ENCODE data around the gene COLEC12. TPM values are rescaled to one million over a fixed set of nuclear protein-coding genes. Genes with fewer than 3 reads are reported as not detected.

Gene COLEC12
- total and polyA plus RNA-seq, 5 donors from 2014 or later: not detected

DNA sequence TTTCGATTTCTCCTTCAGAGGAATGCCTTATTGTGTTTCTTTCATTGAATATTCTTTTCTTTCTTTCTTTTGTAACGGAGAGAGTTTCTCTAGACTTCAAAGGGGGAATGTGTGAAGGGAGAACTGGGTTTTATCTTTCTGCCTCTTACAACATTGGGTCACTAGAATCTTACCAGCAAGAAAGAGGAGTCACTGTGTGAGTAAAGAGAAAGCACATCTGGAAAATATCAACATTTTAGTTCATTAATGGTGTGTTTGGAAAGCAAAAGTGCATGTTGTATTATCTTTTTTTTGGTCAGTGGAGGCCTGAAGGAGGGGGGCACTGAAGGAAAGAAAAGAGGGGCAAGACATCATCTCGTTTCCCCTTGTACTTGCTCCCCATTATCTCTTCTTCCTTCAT lies 146.0 kb downstream of the COLEC12 start:
- no peaks in the 10 kb centered on the region for H3K9me3 ChIP-seq (ENCODE audit: control insufficient read depth in 2 of 2, low read length in 2 of 2)
- H3K27me3 ChIP-seq (ENCODE audit: control insufficient read depth, insufficient read depth, low read length): peaks cover 2% of the 10 kb centered on the region
- no peaks in the 10 kb centered on the region for H3K27me3 Mint-ChIP-seq
- H3K36me3 ChIP-seq (ENCODE audit: control insufficient read depth, insufficient read depth, low read length): no peaks in the 10 kb centered on the region
- no peak overlapping the region for H3K27ac Mint-ChIP-seq
- no peak overlapping the region for H3K4me3 Mint-ChIP-seq
- peaks cover 0 to 3% (median 0%) of the 10 kb centered on the region in 7 donors for H3K9me3 Mint-ChIP-seq
- DNase-seq: no peak
- no peak overlapping the region for H3K27ac ChIP-seq (ENCODE audit: insufficient read depth, low read length, poor library complexity, severe bottlenecking)
- ATAC-seq (ENCODE audit: low read depth in 2 of 2): no peak
- no peaks in the 10 kb centered on the region for H3K4me1 Mint-ChIP-seq
- H3K4me3 ChIP-seq (ENCODE audit: low read depth, low read length): no peak overlapping the region
- H3K36me3 Mint-ChIP-seq: no peaks in the 10 kb centered on the region
- H3K4me1 ChIP-seq (ENCODE audit: control insufficient read depth, insufficient read depth, low read length, poor library complexity, severe bottlenecking): no peaks in the 10 kb centered on the region

DNA sequence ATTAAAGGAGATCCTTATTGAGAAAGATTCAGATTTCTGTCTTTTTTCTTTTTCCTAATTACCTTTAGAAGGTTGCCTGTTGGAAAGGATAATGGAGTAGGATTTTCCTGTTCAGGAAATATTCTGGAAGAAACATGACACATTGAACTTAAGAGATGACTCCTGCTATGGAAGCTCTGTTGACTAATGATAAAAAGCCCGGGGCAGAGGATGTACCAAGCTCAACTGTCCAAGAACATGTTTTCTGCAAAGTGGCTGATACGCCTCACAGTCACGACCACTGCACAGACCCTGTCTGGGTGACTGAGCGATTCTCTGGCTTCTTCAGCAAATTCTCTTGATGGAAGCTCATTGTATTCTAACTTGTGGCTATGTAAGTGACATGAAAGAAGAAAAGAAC lies 146.5 kb downstream of the COLEC12 start:
- H3K36me3 Mint-ChIP-seq: no peaks in the 10 kb centered on the region
- H3K36me3 ChIP-seq (ENCODE audit: control insufficient read depth, insufficient read depth, low read length): no peaks in the 10 kb centered on the region
- no peaks in the 10 kb centered on the region for H3K9me3 ChIP-seq (ENCODE audit: control insufficient read depth in 2 of 2, low read length in 2 of 2)
- ATAC-seq (ENCODE audit: low read depth in 2 of 2): no peak
- no peaks in the 10 kb centered on the region for H3K4me1 ChIP-seq (ENCODE audit: control insufficient read depth, insufficient read depth, low read length, poor library complexity, severe bottlenecking)
- no peak overlapping the region for H3K4me3 ChIP-seq (ENCODE audit: low read depth, low read length)
- H3K27me3 Mint-ChIP-seq: no peaks in the 10 kb centered on the region
- no peaks in the 10 kb centered on the region for H3K4me1 Mint-ChIP-seq
- no peak overlapping the region for H3K27ac ChIP-seq (ENCODE audit: insufficient read depth, low read length, poor library complexity, severe bottlenecking)
- peaks cover 0 to 3% (median 0%) of the 10 kb centered on the region in 7 donors for H3K9me3 Mint-ChIP-seq
- H3K27ac Mint-ChIP-seq: no peak overlapping the region
- no peak for DNase-seq
- no peak overlapping the region for H3K4me3 Mint-ChIP-seq
- peaks cover 2% of the 10 kb centered on the region for H3K27me3 ChIP-seq (ENCODE audit: control insufficient read depth, insufficient read depth, low read length)

DNA sequence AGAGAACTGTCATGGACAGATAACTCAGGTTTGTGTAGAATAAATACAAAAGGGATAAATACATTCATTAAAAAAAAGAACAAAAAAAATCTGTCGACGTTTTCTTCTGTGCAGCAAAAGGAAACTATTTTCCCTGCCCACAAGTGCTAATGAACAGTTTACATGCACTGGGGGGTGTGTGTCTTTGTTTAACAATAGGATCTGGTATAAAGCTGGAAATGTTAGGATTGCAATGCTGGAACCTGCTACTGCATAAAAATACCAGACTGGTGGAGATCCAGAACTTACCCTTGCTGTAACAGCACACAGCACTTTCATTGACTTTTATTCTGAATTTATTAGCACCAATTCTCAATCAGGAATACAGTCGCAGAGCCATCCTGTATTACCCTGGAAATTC lies 148.1 kb downstream of the COLEC12 start:
- no peak overlapping the region for H3K4me3 ChIP-seq (ENCODE audit: low read depth, low read length)
- H3K36me3 ChIP-seq (ENCODE audit: control insufficient read depth, insufficient read depth, low read length): no peaks in the 10 kb centered on the region
- H3K27ac Mint-ChIP-seq: no peak overlapping the region
- H3K27ac ChIP-seq (ENCODE audit: insufficient read depth, low read length, poor library complexity, severe bottlenecking): no peak overlapping the region
- DNase-seq: no peak
- H3K36me3 Mint-ChIP-seq: no peaks in the 10 kb centered on the region
- ATAC-seq (ENCODE audit: low read depth in 2 of 2): no peak
- no peaks in the 10 kb centered on the region for H3K4me1 Mint-ChIP-seq
- H3K9me3 Mint-ChIP-seq: peaks cover 0 to 3% (median 0%) of the 10 kb centered on the region in 7 donors
- H3K27me3 Mint-ChIP-seq: no peaks in the 10 kb centered on the region
- peaks cover 2% of the 10 kb centered on the region for H3K27me3 ChIP-seq (ENCODE audit: control insufficient read depth, insufficient read depth, low read length)
- no peaks in the 10 kb centered on the region for H3K4me1 ChIP-seq (ENCODE audit: control insufficient read depth, insufficient read depth, low read length, poor library complexity, severe bottlenecking)
- H3K9me3 ChIP-seq (ENCODE audit: control insufficient read depth in 2 of 2, low read length in 2 of 2): no peaks in the 10 kb centered on the region
- no peak overlapping the region for H3K4me3 Mint-ChIP-seq

DNA sequence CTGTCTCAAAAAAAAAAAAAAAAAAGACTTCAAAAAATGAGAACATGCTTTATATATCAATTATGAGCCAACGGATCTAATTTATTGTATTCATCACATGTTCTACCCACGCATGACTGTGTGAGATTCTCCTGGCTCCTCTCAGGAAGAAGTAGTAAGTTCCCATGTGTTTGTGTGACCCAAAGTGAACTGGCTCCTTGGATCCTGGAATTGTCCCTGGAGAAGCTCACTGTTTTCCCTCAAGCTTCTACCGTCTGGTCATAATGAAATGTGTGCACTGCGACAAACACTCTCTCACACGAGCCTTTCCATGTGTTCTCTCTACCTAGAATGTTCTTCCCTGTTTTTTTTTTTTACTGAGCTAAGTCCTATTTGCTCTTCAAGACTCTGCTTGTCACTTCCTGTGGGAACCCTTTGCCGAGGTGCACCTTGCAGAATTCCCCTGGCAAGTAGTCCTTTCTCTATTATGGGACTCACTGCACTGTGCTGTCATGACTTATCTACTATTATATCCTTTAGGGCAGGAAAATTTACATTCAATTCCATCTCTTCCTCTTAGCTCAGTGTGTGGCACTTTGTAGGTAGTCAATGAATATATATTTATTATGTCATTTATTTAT lies 149.4 kb downstream of the COLEC12 start:
- ATAC-seq (ENCODE audit: low read depth in 2 of 2): no peak
- Histone ChIP-seq H3K27me3 (ENCODE audit: control insufficient read depth, insufficient read depth, low read length) (peaks cover 2% of the 10 kb centered on the region), H3K4me3 (ENCODE audit: low read depth, low read length) (no peak overlapping the region), H3K27ac (ENCODE audit: insufficient read depth, low read length, poor library complexity, severe bottlenecking) (no peak overlapping the region), H3K9me3 (ENCODE audit: control insufficient read depth in 2 of 2, low read length in 2 of 2) (no peaks in the 10 kb centered on the region), H3K36me3 (ENCODE audit: control insufficient read depth, insufficient read depth, low read length) (no peaks in the 10 kb centered on the region), H3K4me1 (ENCODE audit: control insufficient read depth, insufficient read depth, low read length, poor library complexity, severe bottlenecking) (no peaks in the 10 kb centered on the region)
- Mint-ChIP-seq H3K9me3 (peaks cover 0 to 3% (median 0%) of the 10 kb centered on the region in 7 donors), H3K4me1 (no peaks in the 10 kb centered on the region), H3K36me3 (no peaks in the 10 kb centered on the region), H3K27ac (no peak overlapping the region), H3K4me3 (no peak overlapping the region), H3K27me3 (no peaks in the 10 kb centered on the region)
- DNase-seq: no peak

DNA sequence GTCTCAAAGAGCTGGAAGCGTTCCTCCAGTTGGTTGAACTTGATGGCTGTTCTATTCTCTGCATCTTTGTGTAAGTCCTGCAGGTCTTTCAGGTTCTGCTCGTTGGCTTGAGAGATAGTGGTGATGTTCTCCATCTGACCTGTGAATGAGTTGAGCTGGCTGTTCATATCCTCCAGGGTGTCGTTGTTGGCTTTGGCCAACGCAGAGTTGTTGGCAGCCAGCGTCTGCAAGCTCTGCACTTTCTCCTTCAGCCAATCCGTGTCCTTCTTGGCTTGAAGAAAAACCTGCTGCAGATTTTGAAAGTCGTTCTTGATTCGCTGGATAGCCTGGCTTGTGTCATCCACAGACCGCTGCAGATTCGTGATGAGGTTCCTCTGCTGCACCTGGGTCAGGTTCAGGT lies 153.9 kb downstream of the COLEC12 start:
- H3K4me3 Mint-ChIP-seq: no peak overlapping the region
- H3K9me3 Mint-ChIP-seq: peaks cover 0 to 2% (median 0%) of the 10 kb centered on the region in 7 donors
- no peaks in the 10 kb centered on the region for H3K4me1 ChIP-seq (ENCODE audit: control insufficient read depth, insufficient read depth, low read length, poor library complexity, severe bottlenecking)
- no peak overlapping the region for H3K27ac Mint-ChIP-seq
- H3K4me1 Mint-ChIP-seq: no peaks in the 10 kb centered on the region
- DNase-seq (no peak), ATAC-seq (ENCODE audit: low read depth in 2 of 2) (no peak)
- H3K27me3 ChIP-seq (ENCODE audit: control insufficient read depth, insufficient read depth, low read length): no peaks in the 10 kb centered on the region
- H3K9me3 ChIP-seq (ENCODE audit: control insufficient read depth in 2 of 2, low read length in 2 of 2): no peaks in the 10 kb centered on the region
- no peak overlapping the region for H3K4me3 ChIP-seq (ENCODE audit: low read depth, low read length)
- H3K36me3 Mint-ChIP-seq: no peaks in the 10 kb centered on the region
- H3K27ac ChIP-seq (ENCODE audit: insufficient read depth, low read length, poor library complexity, severe bottlenecking): no peak overlapping the region
- no peaks in the 10 kb centered on the region for H3K27me3 Mint-ChIP-seq
- no peaks in the 10 kb centered on the region for H3K36me3 ChIP-seq (ENCODE audit: control insufficient read depth, insufficient read depth, low read length)

DNA sequence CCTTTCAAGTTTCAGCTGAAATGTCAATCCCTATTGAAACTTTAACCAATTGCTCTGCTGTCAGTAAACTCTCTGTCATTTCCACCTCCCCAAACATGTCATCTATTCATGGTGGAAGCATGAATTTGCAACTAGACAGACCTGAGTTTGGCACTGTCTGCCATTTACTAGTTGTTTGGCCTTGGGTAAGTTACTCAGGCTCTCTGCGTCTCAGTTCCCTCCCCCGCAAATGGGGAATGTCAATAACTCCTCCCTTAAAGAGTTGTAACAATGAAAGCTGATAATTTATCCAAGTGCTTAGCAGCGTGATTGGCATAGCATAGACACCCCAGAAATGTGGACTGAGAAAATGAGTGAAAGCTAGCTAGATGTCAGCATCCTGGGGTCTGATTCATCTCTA lies 159.4 kb downstream of the COLEC12 start:
- no peaks in the 10 kb centered on the region for H3K4me1 ChIP-seq (ENCODE audit: control insufficient read depth, insufficient read depth, low read length, poor library complexity, severe bottlenecking)
- no peak for ATAC-seq (ENCODE audit: low read depth in 2 of 2)
- H3K27ac Mint-ChIP-seq: no peak overlapping the region
- no peak for DNase-seq
- H3K27me3 ChIP-seq (ENCODE audit: control insufficient read depth, insufficient read depth, low read length): no peaks in the 10 kb centered on the region
- H3K9me3 ChIP-seq (ENCODE audit: control insufficient read depth in 2 of 2, low read length in 2 of 2): no peaks in the 10 kb centered on the region
- peaks cover 0 to 2% (median 0%) of the 10 kb centered on the region in 7 donors for H3K9me3 Mint-ChIP-seq
- H3K36me3 ChIP-seq (ENCODE audit: control insufficient read depth, insufficient read depth, low read length): no peaks in the 10 kb centered on the region
- H3K36me3 Mint-ChIP-seq: no peaks in the 10 kb centered on the region
- no peaks in the 10 kb centered on the region for H3K27me3 Mint-ChIP-seq
- H3K4me3 Mint-ChIP-seq: no peak overlapping the region
- H3K4me3 ChIP-seq (ENCODE audit: low read depth, low read length): no peak overlapping the region
- H3K4me1 Mint-ChIP-seq: no peaks in the 10 kb centered on the region
- H3K27ac ChIP-seq (ENCODE audit: insufficient read depth, low read length, poor library complexity, severe bottlenecking): no peak overlapping the region

DNA sequence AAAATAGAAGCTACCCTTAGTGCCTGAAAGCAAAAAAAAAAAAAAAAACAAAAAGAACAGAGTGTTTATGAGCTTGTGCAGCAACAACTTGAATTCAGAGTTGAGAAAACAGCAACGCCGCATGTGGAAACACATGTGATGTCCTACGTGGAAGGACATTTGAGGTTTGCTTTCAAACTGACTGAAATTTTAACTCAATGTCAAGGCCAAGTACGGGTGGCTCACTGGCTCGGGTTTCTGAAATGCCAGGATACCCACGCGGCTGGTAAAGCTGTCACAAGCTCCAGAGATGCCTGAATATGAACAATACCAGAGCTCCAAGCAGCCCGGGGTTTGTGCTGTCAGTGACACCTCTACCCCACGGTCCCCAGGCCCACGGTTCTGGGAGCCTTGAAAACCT lies 160.5 kb downstream of the COLEC12 start:
- Mint-ChIP-seq H3K27me3 (no peaks in the 10 kb centered on the region), H3K4me3 (no peak overlapping the region), H3K9me3 (no peaks in the 10 kb centered on the region), H3K36me3 (no peaks in the 10 kb centered on the region), H3K4me1 (no peaks in the 10 kb centered on the region), H3K27ac (no peak overlapping the region)
- Histone ChIP-seq H3K4me3 (ENCODE audit: low read depth, low read length) (no peak overlapping the region), H3K27ac (ENCODE audit: insufficient read depth, low read length, poor library complexity, severe bottlenecking) (no peak overlapping the region), H3K9me3 (ENCODE audit: control insufficient read depth in 2 of 2, low read length in 2 of 2) (no peaks in the 10 kb centered on the region), H3K27me3 (ENCODE audit: control insufficient read depth, insufficient read depth, low read length) (no peaks in the 10 kb centered on the region), H3K36me3 (ENCODE audit: control insufficient read depth, insufficient read depth, low read length) (no peaks in the 10 kb centered on the region), H3K4me1 (ENCODE audit: control insufficient read depth, insufficient read depth, low read length, poor library complexity, severe bottlenecking) (no peaks in the 10 kb centered on the region)
- no peak for ATAC-seq (ENCODE audit: low read depth in 2 of 2)
- no peak for DNase-seq

DNA sequence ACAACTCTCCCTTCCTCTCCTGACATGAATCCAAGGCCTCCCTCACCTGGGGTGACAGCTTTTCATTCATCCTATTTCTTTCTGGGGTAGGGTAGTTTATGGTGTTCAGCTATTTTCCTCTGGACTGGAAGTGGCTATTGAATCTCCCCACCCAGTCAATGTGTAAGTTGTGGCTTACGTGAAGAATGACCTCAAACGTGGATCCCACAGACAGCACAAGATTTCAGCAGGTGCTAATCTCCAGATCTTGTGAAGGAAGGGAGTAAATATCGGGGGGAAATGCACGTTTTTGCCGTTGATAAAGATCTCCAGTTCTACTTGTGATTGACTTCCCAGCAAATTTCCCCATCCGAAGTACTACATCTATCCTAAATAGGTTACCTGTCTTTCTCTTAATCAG lies 161.3 kb downstream of the COLEC12 start:
- Histone ChIP-seq H3K9me3 (ENCODE audit: control insufficient read depth in 2 of 2, low read length in 2 of 2) (no peaks in the 10 kb centered on the region), H3K27ac (ENCODE audit: insufficient read depth, low read length, poor library complexity, severe bottlenecking) (no peak overlapping the region), H3K4me1 (ENCODE audit: control insufficient read depth, insufficient read depth, low read length, poor library complexity, severe bottlenecking) (no peaks in the 10 kb centered on the region), H3K36me3 (ENCODE audit: control insufficient read depth, insufficient read depth, low read length) (no peaks in the 10 kb centered on the region), H3K27me3 (ENCODE audit: control insufficient read depth, insufficient read depth, low read length) (no peaks in the 10 kb centered on the region), H3K4me3 (ENCODE audit: low read depth, low read length) (no peak overlapping the region)
- H3K27ac Mint-ChIP-seq: peak overlapping the region in 1 of 3 donors; percentile 57
- H3K9me3 Mint-ChIP-seq: no peaks in the 10 kb centered on the region
- no peak overlapping the region for H3K4me3 Mint-ChIP-seq
- no peak for ATAC-seq (ENCODE audit: low read depth in 2 of 2)
- H3K36me3 Mint-ChIP-seq: no peaks in the 10 kb centered on the region
- H3K4me1 Mint-ChIP-seq: no peaks in the 10 kb centered on the region
- DNase-seq: no peak
- no peaks in the 10 kb centered on the region for H3K27me3 Mint-ChIP-seq

Data from CD4-positive, CD25-positive, alpha-beta regulatory T cell (primary cell).